Brain microvascular endothelial cell (primary cell): ENCODE data around the gene GALNT10.

Experiments used
- DNase-seq: peaks from one replicate; pipeline ENCODE4 v3.0.0-alpha.2; 2020
- H3K27ac ChIP-seq: fragments of 250-450 bp; sonication (Bioruptor Pico); 2 replicates; pipeline ENCODE4 v1.5.1; 2020; ENCODE audit warnings: mild to moderate bottlenecking, moderate library complexity
- H3K27me3 ChIP-seq: fragments of 250-450 bp; sonication (Bioruptor Pico); replicated peaks from 2 replicates; pipeline ENCODE4 v1.5.1; 2020; ENCODE audit warnings: mild to moderate bottlenecking
- H3K36me3 ChIP-seq: fragments of 250-450 bp; sonication (Bioruptor Pico); replicated peaks from 2 replicates; pipeline ENCODE4 v1.5.1; 2020; ENCODE audit warnings: mild to moderate bottlenecking
- H3K4me3 ChIP-seq: 2 replicates; pipeline ENCODE4 v1.5.1; 2011; ENCODE audit warnings: low read depth, mild to moderate bottlenecking, control low read depth, low read length, moderate library complexity
- CTCF ChIP-seq: IDR thresholded peaks from 2 replicates; pipeline ENCODE4 v1.5.1; 2011; ENCODE audit warnings: low read depth, mild to moderate bottlenecking, moderate library complexity, low read length, control low read depth, inconsistent platforms; ENCODE audit errors: missing control alignments
- in situ Hi-C: cut with HindIII; loops from 2 replicates; pipeline ENCODE4 v1.10.0; 2017; ENCODE audit warnings: low sequenced_read_pairs, low pct_ligation_motif_present

Gene GALNT10

GRCh38 chr5:154163327-154164248 is 26.9 kb upstream of the GALNT10 start:
- Histone ChIP-seq H3K27ac (no peak overlapping the region), H3K27me3 (peaks cover 20% of the 10 kb centered on the region), H3K4me3 (no peak overlapping the region), H3K36me3 (no peaks in the 10 kb centered on the region)
- in situ Hi-C loops = no loop called here
- TF ChIP-seq CTCF = no peak
- DNase-seq = no peak

- Histone ChIP-seq H3K27me3 (peaks cover 20% of the 10 kb centered on the region), H3K36me3 (no peaks in the 10 kb centered on the region), H3K27ac (no peak overlapping the region), H3K4me3 (no peak overlapping the region)
- no peak for TF ChIP-seq CTCF
- in situ Hi-C loops = no loop called here
- no peak for DNase-seq
Measured at GRCh38 chr5:154164249-154164581, 26.3 kb upstream of the GALNT10 start.

GRCh38 chr5:154165886-154166285 is 24.6 kb upstream of the GALNT10 start:
- Histone ChIP-seq H3K4me3 (no peak overlapping the region), H3K27me3 (peaks cover 20% of the 10 kb centered on the region), H3K36me3 (no peaks in the 10 kb centered on the region), H3K27ac (no peak overlapping the region)
- in situ Hi-C loops = no loop called here
- TF ChIP-seq CTCF = no peak
- no peak for DNase-seq

- no peak for DNase-seq
- Histone ChIP-seq H3K36me3 (no peaks in the 10 kb centered on the region), H3K27ac (no peak overlapping the region), H3K27me3 (peaks cover 20% of the 10 kb centered on the region), H3K4me3 (no peak overlapping the region)
- in situ Hi-C loops = no loop called here
- no peak for TF ChIP-seq CTCF
Measured at GRCh38 chr5:154166901-154167791, 23.4 kb upstream of the GALNT10 start.

- in situ Hi-C loops = no loop called here
- peak; percentile 4 for DNase-seq
- Histone ChIP-seq H3K4me3 (no peak overlapping the region), H3K27ac (no peak overlapping the region), H3K36me3 (no peaks in the 10 kb centered on the region), H3K27me3 (peaks cover 15% of the 10 kb centered on the region)
- TF ChIP-seq CTCF = no peak
Measured at GRCh38 chr5:154168395-154168794, 22.1 kb upstream of the GALNT10 start.
